HG03045 (cell line): ENCODE data around the gene FHIP1B.

Experiments
- ATAC-seq: cut with Tn5 transposase; IDR thresholded peaks from one replicate; pipeline ENCODE4 v1.9.1; 2021; ENCODE audit warnings: mild to moderate bottlenecking, moderate library complexity; ENCODE audit not compliant: unreplicated experiment

Gene FHIP1B

GRCh38 chr11:6240781-6241180 lies 6.3 kb upstream of the FHIP1B start:
- ATAC-seq: no peak

- no peak for ATAC-seq
These were observed 5.7 kb upstream of the FHIP1B start for GRCh38 chr11:6240139-6240538.

DNA sequence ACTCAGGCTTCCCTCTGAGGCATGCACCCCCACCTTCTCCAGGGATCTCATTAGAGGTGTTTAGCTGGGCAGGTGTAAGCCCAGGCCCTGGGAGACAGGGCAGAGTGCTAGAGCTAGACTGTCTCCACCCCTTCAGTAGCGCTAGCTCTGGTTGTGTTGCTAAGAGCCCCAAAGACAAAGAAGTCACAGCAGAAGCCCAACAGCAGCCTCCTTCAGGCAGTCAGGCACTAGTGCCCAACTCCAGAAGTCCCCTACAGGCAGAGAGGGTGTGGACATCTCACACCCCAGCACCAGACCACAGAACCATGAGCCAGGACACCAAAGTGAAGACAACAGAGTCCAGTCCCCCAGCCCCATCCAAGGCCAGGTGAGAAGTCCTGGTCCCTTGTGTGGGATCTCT lies 4.5 kb upstream of the FHIP1B start, which contains the start of gene CNGA4:
TSS of gene CNGA4 (plus strand) at position 188 of the 400 bp plus-strand sequence. CDS start at position 306, 118 bp downstream.
- ATAC-seq: no peak

- ATAC-seq: no peak
These were observed 3.4 kb upstream of the FHIP1B start for GRCh38 chr11:6237761-6238302.

GRCh38 chr11:6237266-6237665 lies 2.8 kb upstream of the FHIP1B start:
- no peak for ATAC-seq

- no peak for ATAC-seq
These were observed 451 bp downstream of the FHIP1B start for GRCh38 chr11:6233984-6234386.

- ATAC-seq: no peak
These were observed 1.5 kb downstream of the FHIP1B start for GRCh38 chr11:6232899-6233298.

GRCh38 chr11:6229911-6230310 lies 4.5 kb downstream of the FHIP1B start:
- ATAC-seq: no peak

DNA sequence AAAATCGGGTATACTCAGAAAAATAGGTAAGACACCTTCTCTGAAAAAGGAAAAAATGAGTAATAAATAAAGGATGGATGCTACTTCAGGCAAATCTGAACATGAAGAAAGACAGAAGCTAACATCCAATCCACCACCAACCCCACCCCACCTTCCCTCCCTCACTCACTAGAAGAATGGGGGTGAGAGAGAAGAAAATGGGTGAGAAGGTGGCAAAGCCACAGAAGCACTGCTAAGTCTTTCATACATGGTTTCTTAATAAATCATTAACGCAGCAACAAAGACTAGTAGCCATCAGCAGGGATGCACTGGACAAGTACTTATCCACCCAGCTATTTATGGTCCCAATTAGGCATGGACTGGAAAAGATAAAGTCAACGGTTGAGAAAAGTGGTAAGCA lies 5.9 kb downstream of the FHIP1B start:
- no peak for ATAC-seq

DNA sequence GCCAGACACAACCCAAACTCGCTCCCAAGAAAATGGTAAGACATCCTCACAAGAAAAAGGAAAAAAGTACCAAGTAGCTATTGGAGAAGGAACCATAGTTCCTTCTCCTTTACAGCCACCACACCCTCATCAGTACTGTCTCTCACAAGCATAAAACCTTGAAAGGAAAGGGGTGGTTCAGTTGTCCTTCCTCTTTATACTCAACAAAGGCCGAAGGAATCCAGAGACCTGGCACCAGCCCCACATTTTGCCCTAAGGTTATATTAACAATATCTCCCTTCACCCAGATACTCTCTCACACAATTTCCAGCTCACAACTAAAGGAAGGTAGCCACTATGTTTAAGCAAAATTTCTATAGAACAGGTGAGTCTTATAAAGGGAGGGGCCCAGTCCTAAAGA lies 8.5 kb downstream of the FHIP1B start:
- no peak for ATAC-seq

- ATAC-seq: no peak
These were observed 9.4 kb downstream of the FHIP1B start for GRCh38 chr11:6225024-6225423.

GRCh38 chr11:6224421-6224820 lies 10.0 kb downstream of the FHIP1B start:
- no peak for ATAC-seq

- no peak for ATAC-seq
These were observed 10.6 kb downstream of the FHIP1B start for GRCh38 chr11:6223854-6224253.

DNA sequence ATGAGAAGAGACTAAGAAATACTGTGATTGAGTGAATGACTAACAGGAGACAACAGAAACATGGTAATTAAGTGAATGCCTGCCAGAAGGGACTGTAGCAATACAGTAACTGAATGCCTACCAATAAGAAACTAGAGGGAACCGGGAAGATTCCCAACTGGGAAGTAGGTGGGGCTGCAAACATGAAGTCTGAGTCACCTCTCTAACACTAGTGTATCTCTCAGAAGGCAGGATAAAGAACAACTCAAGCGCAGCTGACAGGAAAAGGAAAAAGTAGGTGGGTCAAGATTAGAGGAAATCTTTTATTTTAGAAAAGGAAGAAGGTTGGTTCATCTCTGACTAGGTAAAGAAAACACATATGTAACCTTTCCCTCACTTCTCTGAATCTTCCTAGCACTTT lies 15.1 kb downstream of the FHIP1B start:
- ATAC-seq: no peak

GRCh38 chr11:6217722-6218121 lies 16.7 kb downstream of the FHIP1B start:
- ATAC-seq: no peak

DNA sequence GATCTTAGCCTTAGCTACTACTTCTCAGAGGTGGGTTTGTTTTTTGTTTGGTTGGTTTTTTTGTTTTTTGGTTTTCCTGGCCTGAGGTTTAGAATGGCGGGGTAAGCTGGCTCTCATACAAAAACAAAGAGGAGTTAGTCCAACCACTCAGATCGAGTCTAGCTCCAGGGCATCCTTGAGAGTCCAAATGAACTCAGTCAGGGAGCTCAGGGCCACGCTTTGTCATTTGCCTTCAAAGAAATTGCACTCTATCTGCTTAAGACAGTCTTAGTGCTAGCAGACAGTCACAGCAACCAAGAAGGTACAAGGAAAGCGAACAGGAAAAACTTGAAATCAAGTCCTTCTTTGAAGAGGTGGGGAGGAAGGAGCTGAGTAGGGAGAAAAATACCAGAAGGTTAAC lies 17.9 kb downstream of the FHIP1B start:
- no peak for ATAC-seq

GRCh38 chr11:6214530-6214929 lies 19.9 kb downstream of the FHIP1B start:
- no peak for ATAC-seq

DNA sequence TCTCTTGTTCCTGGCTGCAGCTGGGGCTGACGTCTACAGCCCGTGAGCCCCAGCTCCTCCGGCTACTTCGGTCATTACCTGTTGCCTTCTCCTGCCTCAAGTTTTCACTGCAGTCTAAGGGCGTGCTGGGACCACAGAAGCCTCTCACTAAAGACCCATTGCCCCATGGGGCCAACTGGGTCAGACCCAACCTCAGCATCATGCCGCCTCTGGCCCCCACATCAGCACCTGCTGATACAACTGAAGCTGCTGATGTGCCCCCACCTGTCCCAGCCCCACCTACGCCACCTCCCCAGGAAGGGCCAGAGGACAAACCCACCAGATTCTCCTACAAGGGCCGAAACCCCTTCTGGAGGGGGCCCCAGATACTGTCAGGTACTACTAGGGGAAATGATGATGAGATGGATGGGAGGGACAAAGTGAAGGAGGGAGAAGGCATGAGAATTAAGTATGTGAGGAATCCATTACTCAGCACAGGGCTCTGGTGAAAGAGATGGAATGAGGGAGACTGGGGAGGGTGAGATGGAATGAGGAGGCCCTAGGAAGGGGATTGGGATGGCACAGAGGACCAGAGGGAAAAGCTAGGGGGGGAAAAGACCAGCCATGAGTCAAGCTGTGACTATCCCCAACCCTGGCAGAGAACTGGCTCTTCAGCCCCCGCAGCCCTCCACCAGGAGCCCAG lies 24.0 kb downstream of the FHIP1B start:
- ATAC-seq: no peak

DNA sequence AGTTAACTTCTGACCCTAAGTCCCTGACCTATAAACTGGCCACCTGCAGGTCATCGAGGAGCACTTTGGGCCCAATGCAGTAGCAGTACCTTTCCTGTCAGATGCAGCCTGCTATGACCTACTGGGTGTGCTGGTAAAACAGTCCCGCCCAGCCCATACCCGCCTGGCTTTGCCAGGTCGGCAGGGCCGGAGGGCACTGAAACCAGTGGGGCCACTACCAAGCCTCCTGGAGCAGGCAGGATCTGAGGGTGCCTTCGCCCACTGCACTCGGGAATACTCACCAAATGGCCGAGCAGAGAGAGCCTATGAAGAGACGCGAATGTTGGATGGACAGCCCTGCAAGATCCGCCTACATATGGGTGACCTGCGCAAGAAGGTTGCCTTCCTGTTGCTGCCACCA lies 24.6 kb downstream of the FHIP1B start:
- ATAC-seq: no peak

GRCh38 chr11:6206456-6207180 lies 27.8 kb downstream of the FHIP1B start:
- ATAC-seq: no peak

DNA sequence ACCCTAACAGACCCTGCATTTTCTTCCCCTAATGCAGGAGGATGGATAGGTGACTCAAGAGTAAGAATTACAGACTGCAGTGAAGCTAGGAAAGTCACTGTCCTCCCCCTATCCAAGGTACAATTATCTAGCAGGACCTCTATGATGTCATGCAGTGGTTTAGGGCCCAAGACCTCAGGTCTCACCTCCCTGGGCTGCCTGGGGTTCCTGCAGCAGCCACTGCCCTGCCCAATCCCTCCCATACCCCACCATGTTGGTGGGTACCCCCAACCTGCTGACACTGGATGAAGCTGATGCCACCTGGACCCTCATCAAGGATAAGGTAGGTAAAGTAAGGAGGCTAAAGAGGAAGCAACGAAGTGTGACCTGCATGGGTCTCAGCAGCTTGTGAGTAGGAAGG lies 29.1 kb downstream of the FHIP1B start, which contains the start of gene C11orf42:
TSS of gene C11orf42 (plus strand) at position 192 of the 400 bp plus-strand sequence. CDS start at position 251, 59 bp downstream.
- no peak for ATAC-seq

DNA sequence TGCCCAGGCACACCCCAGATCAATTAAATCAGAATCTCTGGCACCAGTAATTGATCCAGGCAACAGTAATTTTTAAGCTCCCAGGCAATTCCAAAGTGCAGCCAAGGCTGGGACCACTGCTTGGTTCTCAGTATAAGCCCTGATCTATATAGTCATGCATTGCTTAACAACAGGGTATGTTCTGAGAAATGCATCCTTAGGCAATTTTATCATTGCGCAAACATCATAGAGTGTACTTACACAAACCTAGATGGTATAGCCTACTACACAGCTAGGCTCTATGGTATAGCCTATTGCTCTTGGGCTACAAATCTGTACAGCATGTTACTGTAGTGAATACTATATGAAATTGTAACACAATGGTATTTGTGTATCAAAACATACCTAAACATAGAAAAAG lies 29.7 kb downstream of the FHIP1B start:
- ATAC-seq: no peak
